Tibial nerve (tissue), 4 donors: Measurements from ENCODE around the gene GLS. TPM values are rescaled to one million over a fixed set of nuclear protein-coding genes. Genes with fewer than 3 reads are reported as not detected.

Experiments
- DNase-seq, 2 donors: peaks; one replicate each; pipeline ENCODE4 v3.0.0-alpha.2; 2019; ENCODE audit warnings: low spot score in 2 of 2
- H3K27ac ChIP-seq, 4 donors: fragments of 200-600 bp; sonication (generic) in 3 of 4; one replicate each; pipeline ENCODE4 v1.5.1; 2017 to 2019; ENCODE audit warnings: mild to moderate bottlenecking in 1 of 4
- H3K27me3 ChIP-seq, 2 donors: fragments of 200-600 bp; sonication (generic) in 1 of 2; one replicate each; pipeline versions ENCODE4 v1.5.1 to v1.6.0; 2017 to 2019
- H3K36me3 ChIP-seq, 3 donors: fragments of 200-600 bp; sonication (generic); one replicate each; pipeline ENCODE4 v1.5.1; 2018 to 2019
- H3K4me1 ChIP-seq, 4 donors: fragments of 200-600 bp; sonication (generic) in 3 of 4; one replicate each; pipeline ENCODE4 v1.5.1; 2017 to 2019
- H3K4me3 ChIP-seq, 4 donors: fragments of 200-600 bp; sonication (generic) in 3 of 4; one replicate each; pipeline ENCODE4 v1.5.1; 2017 to 2019; ENCODE audit warnings: mild to moderate bottlenecking in 1 of 4, moderate library complexity in 1 of 4
- H3K9me3 ChIP-seq, 4 donors: fragments of 200-600 bp; sonication (generic) in 3 of 4; one replicate each; pipeline ENCODE4 v1.5.1; 2017 to 2019
- CTCF ChIP-seq, 5 experiments: fragments of 200-600 bp in 3 of 5; fragments of 450-650 bp in 2 of 5; sonication (generic) in 3 of 5; IDR thresholded peaks; one replicate each; pipeline ENCODE4 v1.5.1; 2016 to 2019; ENCODE audit warnings: antibody characterized with exemption in 5 of 5, mild to moderate bottlenecking in 3 of 5, moderate library complexity in 2 of 5
- EP300 ChIP-seq, 2 donors: sonication (generic); formaldehyde crosslinking; IDR thresholded peaks; one replicate each; pipeline ENCODE4 v1.6.1; 2017; ENCODE audit warnings: antibody characterized with exemption in 2 of 2, mild to moderate bottlenecking in 1 of 2
- POLR2A ChIP-seq, 2 donors: fragments of 450-650 bp; IDR thresholded peaks; one replicate each; pipeline ENCODE4 v1.6.1; 2017; ENCODE audit warnings: antibody characterized with exemption in 2 of 2, mild to moderate bottlenecking in 2 of 2, moderate library complexity in 2 of 2
- WGBS, 2 donors: methylation state at CpG; one replicate each; pipeline ENCODE4 v1.1.5; 2018; 5-methylcytosine and 5-hydroxymethylcytosine counted together
- total RNA-seq, 4 donors: library from RNA; depleted of rRNA; stranded (reverse); fragments of >200 nt; gene quantifications; one replicate each; pipeline ENCODE4 v1.1.0, GENCODE V29; 2016

GLS gene
- total RNA-seq, 4 donors from 2014 or later = 106 to 164 (median 145) TPM

GRCh38 chr2:190887089-190887488, 6.5 kb downstream of the GLS start:
- Histone ChIP-seq H3K4me1 (peaks cover 0 to 90% (median 20%) of the 10 kb centered on the region in 4 donors), H3K9me3 (no peaks in the 10 kb centered on the region), H3K27ac (no peak overlapping the region), H3K27me3 (no peaks in the 10 kb centered on the region), H3K4me3 (no peak overlapping the region), H3K36me3 (no peaks in the 10 kb centered on the region)
- TF ChIP-seq EP300 (IDR thresholded peaks at IDR 0.05) (no peak), POLR2A (IDR thresholded peaks at IDR 0.05) (no peak), CTCF (IDR thresholded peaks at IDR 0.05) (no peak)
- no peak for DNase-seq
- 67 to 68% methylated on average over 2 of the region's 2 CpGs for WGBS, 2 donors

DNA sequence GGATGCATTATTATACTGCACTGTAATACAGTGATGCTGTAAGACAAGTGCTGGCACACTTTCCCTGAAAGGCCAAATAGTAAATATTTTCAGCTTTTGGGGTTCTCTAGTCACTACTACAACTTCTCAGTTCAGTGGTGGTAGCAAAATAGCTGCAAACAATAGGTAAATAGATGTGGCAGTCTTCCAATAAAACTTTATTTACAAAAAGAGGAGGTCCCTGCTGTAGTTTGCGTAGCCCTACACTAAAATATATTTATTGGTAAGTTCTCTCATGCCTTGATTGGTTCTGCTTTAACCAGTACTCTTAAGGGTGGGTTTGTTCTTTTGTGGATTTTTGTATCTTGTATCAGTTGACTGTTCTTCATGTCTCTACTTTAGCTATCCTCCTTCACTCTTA, 7.8 kb downstream of the GLS start:
- Histone ChIP-seq H3K9me3 (no peaks in the 10 kb centered on the region), H3K27ac (no peak overlapping the region), H3K4me3 (no peak overlapping the region), H3K27me3 (no peaks in the 10 kb centered on the region), H3K4me1 (peaks cover 0 to 93% (median 19%) of the 10 kb centered on the region in 4 donors), H3K36me3 (no peaks in the 10 kb centered on the region)
- TF ChIP-seq CTCF (IDR thresholded peaks at IDR 0.05) (no peak), POLR2A (IDR thresholded peaks at IDR 0.05) (no peak), EP300 (IDR thresholded peaks at IDR 0.05) (no peak)
- no peak for DNase-seq
- WGBS, 2 donors = 96 to 97% methylated on average over 1 of the region's 1 CpG

DNA sequence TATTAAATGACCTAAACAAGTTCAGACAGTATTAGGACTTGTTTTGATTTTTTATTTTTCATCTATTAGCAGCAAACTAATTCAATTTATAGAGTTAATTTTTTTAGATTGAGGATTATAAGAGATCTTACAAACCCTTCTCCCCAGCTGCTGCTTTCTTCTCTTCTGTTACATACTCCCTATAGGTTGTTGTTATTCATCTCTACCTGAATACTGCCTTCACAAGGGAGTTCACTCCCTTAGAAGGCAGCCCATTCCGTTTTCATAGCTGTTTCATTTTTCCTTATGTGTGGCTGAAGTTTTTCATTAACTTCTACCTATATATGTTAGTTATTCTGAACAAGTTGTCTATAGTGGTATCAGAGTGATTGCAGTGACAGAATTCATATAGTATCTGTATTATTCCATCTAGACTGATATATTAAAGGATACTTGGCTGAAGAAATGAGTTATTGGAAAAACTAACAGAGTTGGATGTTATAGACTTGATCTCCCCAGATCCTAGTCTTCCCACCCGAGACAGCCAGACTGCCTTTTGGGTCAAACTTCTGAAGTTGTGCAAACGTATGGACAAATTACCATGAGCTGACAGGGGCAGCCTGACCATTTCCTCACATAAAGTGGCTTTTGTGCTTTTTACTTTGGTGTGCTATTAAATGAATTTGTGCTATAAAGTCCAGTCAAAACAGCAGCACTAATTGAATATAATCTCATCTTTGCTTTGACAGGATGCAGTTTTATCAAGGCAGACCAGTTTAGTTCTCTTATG, 8.7 kb downstream of the GLS start:
- TF ChIP-seq CTCF (IDR thresholded peaks at IDR 0.05) (no peak), POLR2A (IDR thresholded peaks at IDR 0.05) (no peak), EP300 (IDR thresholded peaks at IDR 0.05) (no peak)
- Histone ChIP-seq H3K4me1 (peaks cover 0 to 89% (median 15%) of the 10 kb centered on the region in 4 donors), H3K4me3 (no peak overlapping the region), H3K27ac (no peak overlapping the region), H3K27me3 (no peaks in the 10 kb centered on the region), H3K36me3 (no peaks in the 10 kb centered on the region), H3K9me3 (no peaks in the 10 kb centered on the region)
- 65 to 67% methylated on average over 3 of the region's 3 CpGs for WGBS, 2 donors
- DNase-seq = no peak

DNA sequence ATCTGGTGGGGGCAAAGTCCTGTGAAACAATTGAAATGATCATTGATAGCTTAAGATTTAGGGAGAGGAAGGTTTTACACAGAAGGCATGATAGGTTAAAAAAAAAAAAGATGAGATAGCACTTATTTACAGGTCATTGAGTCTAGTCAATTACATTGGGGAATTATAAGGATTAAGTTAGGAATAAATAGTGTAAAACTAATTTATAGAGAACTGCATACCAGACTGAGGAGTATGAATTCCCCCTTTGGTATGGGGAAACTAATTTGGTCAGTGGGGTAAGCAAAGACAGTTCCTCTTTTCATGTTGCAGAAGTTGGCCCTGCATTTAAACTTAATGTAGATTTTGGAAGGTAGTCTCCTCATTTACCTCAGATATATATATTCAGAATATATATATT, 10.8 kb downstream of the GLS start:
- H3K9me3 ChIP-seq = no peaks in the 10 kb centered on the region
- peaks cover 0 to 70% (median 12%) of the 10 kb centered on the region in 4 donors for H3K4me1 ChIP-seq
- H3K4me3 ChIP-seq = no peak overlapping the region
- no peak for TF ChIP-seq POLR2A (IDR thresholded peaks at IDR 0.05)
- TF ChIP-seq EP300 (IDR thresholded peaks at IDR 0.05) = no peak
- no peak for TF ChIP-seq CTCF (IDR thresholded peaks at IDR 0.05)
- no peak overlapping the region for H3K27ac ChIP-seq
- no peak for DNase-seq
- H3K36me3 ChIP-seq = peaks cover 0 to 8% (median 0%) of the 10 kb centered on the region in 3 donors
- no peaks in the 10 kb centered on the region for H3K27me3 ChIP-seq

- TF ChIP-seq CTCF (IDR thresholded peaks at IDR 0.05) (no peak), POLR2A (IDR thresholded peaks at IDR 0.05) (no peak), EP300 (IDR thresholded peaks at IDR 0.05) (no peak)
- H3K27me3 ChIP-seq = no peaks in the 10 kb centered on the region
- no peak for DNase-seq
- peaks cover 0 to 13% (median 0%) of the 10 kb centered on the region in 3 donors for H3K36me3 ChIP-seq
- H3K4me1 ChIP-seq = peaks cover 0 to 65% (median 11%) of the 10 kb centered on the region in 4 donors
- no peak overlapping the region for H3K4me3 ChIP-seq
- H3K9me3 ChIP-seq = no peaks in the 10 kb centered on the region
- WGBS, 2 donors = 59 to 84% methylated on average over 1 of the region's 1 CpG
- peak overlapping the region in 1 of 4 donors; percentile 23 for H3K27ac ChIP-seq
Observed at GRCh38 chr2:190891889-190892288, 11.3 kb downstream of the GLS start.
